Measurements from ENCODE around the gene CLRN1. TPM values are rescaled to one million over a fixed set of nuclear protein-coding genes. Genes with fewer than 3 reads are reported as not detected.

CLRN1 gene
- total RNA-seq, 1 experiment from 2014 or later = not detected

DNA sequence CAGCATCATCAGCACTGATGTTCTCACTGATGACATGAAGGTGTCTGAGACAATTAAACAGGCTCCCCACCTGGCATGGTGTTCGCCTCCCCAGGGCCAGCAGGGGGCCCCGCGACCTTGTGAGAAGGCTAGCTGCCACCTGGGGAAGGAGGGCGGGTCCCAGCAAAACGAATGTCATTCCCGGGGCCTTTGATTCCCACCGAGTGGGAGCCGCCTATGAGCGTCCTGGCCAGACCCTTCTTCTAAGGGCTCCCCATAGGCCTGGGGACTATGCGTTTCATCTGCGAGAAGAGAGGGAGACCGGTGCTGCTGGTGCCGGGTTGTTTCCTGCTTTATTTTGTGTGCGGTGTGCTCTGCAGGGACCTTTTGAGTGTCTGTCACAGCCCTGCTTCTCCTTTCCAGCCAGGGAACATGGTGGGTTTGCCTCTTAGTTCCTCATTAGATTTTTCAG, 46.8 kb downstream of the CLRN1 start:
- peak; percentile 14 for DNase-seq (ENCODE audit: extremely low read depth, low read depth)

DNA sequence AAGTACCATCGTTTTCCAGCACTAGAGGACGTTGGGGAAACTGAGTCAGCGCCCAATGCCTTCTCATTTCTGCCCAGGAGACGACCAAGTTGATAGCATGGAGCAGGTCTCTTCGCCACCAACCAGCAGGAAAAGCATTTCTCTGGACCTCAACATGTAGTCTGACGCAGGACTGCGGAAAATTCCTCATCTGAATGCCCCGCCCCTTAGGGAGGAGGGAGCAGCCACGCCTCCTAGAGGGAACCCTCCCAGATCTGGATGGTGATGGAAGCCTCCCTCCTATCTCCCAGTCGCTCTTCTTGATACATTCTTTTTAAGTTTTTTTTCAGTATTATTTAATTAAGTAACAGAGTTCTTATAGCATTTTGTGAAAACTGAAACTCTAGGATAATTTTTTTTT, 49.9 kb downstream of the CLRN1 start:
- DNase-seq (ENCODE audit: extremely low read depth, low read depth) = peak; percentile 5

DNA sequence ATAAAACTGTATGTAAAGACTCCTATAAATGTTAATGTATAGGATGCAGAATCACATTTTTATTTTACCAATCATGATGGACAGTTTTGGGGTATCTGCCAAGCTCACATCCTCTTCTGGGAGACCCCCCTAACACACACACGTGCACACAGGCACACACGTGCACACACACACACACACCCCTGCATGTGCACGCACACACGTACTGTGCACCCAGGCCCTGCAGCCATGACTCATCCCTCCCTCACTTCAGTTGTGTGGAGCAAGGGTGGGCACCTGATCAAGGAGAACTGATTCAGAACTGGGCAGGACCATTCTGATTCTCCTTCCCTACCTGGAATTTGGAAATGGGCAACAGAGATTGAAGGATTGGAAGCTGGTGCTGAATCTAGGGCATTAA, 51.3 kb downstream of the CLRN1 start:
- no peak for DNase-seq (ENCODE audit: extremely low read depth, low read depth)

DNA sequence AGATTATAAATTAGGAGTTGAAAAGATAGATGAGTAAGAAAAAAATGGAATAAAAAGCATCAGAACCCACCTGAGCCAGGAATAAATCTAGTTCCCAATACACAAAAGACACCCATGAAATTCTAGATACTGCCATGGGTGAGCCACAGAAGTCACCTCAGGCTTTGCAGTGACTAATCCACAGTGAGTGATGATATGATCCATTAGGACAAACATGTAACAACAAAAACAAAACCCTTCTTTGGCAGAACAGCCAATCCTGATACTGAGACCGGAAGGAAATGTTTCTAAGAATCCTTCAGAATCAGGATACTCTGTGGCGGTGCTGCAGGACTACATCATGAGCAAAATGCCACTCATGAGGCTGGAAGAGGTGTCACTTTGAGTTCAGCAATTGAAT, 52.3 kb downstream of the CLRN1 start:
- DNase-seq (ENCODE audit: extremely low read depth, low read depth) = no peak

DNA sequence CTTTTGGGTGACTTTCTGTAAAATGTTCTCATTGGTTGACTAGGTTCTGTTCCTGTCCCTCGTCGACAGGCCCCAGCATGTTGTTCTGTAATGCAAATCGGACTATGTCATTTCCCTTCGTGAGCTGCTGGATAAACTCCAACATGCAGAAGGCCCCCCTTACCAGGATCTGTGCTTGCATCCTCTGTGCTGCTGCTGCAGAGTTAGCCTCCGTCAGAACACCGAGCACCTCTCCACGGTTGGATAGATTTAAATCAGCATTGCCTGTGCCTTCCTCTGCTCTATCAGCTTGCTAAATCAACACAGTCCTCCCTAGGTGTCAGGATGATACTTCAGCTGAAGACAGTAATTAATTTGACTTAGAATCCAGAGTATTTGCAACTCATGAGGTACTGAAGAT, 54.6 kb downstream of the CLRN1 start:
- DNase-seq (ENCODE audit: extremely low read depth, low read depth) = no peak

DNA sequence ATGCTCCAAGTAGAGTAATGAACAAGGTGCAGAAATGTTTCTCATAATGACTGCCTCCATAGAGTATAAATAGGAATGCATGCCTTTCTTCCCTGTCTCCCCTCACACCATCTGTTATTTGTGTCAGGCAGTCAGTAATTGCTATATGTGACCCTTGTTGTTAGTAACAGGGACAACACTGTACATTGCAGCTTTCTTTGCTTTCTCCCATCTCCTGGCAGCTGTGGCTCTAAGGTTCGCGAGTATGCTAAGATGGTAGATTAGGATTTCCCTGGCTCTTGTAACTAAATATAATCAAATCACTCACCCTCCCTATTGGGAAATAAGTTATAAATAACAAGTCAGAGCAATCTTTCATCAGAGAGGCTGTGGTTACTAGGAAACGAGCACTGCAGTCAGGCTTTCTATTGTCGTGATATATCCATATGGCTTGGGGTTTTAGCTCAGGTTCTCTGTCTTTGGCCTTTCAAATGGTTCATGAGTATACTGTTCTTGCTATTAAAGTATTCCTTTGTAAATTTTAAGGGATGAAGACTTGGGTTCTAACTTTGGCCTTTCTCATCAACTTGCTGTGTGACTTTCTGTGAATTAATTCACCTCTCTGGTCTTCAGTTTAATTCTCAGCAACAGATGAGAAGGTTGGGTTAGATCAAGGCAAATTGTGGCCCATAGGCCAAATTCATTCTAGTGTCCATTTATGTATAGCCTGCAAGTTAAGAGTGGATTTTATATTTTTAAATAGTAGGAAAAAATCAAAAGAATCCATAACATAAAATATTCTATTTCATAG, 59.2 kb downstream of the CLRN1 start:
- DNase-seq (ENCODE audit: extremely low read depth, low read depth) = no peak

DNA sequence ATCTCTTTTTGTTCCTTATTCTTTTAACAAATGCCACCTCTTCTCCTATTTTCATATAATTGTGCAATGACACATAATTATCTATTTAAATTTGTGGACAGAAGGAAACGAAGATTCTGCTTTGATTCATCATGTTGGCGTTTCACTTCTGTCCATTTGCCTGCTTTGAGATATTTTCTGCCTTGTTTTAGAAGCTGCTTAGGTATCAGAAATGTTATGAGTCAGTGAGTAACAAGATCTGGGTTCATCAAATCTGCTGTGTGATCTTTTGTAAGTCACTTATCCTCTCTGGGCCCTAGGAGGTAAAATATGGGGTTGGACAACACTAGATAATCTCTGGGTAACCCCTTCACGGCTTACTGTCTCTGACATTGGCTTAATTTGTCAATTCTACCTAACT, 60.0 kb downstream of the CLRN1 start:
- no peak for DNase-seq (ENCODE audit: extremely low read depth, low read depth)

DNA sequence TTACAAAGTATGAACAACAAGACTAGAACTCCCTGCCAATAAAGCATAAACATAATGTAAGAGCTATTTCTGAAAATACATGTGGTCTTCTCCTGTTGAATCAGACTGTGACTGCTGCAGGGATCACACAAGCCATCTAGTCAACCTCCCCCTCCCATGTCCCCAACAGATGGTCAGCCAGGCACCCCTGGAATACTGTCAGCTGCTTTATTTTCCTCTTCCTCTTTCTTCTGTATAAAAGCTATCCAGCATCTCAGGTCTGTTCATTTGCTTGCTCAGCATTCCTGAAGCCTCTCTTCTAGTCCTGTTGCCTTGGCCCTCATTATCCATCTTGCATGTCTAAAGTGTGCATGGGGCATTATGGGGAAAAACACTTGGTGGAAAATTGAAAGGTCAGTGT, 60.8 kb downstream of the CLRN1 start:
- no peak for DNase-seq (ENCODE audit: extremely low read depth, low read depth)

DNA sequence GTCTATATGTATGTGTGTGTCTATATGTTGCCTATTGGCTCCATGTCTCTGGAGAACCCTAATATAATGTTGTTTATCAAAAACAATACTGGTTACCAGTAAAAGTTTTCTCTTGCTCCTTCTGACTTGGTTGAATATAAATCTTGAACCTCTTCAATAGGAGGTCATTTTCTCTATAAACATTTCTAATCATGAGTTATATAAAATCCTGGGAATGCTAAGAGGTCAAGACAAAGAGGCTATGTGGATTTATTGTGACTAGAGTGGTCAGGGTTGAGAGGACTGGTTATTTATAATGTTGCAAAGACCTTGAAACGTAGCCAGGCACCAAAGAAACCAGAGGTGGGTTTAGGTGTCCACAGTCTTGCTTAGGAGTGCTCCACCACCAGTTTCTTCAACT, 66.1 kb downstream of the CLRN1 start:
- DNase-seq (ENCODE audit: extremely low read depth, low read depth) = no peak

DNA sequence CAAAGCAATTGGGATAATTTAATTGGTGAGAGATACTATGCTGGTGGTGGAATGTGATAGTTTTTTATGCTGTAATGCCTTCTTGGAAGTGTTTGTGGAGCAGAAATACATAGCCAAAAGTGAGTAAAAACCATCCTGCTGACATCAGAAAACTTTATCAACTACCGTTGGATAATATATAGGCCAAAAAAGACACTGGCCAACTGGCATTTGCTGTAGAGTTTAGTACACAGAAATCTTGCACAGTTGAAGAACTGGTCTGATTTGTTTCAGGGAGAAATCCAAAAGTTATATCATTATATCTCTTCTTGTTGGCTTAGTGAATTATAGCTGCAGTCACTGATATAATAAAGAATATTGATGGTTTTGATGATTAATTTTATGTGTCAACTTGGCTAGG, 66.8 kb downstream of the CLRN1 start:
- no peak for DNase-seq (ENCODE audit: extremely low read depth, low read depth)

DNA sequence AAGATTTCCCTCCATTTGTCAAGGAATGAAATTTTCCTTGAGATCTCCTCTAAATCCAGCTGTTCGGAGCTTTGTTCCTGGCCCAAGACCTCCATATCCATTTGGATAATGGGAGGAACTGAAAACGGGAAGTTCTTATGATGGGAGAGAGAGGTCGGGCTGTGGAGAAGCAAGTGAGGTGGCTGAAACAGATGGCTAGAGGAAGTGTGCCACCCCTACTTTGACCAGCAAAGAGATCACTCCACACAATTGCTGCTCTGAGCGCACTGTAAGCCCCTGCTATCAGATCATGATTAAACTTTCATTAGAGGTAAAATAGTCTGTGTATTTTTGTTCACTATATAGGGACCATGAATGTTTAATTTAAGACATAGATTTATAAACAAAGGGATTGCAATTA, 67.2 kb downstream of the CLRN1 start, which contains the start of gene MINDY4B:
Gene MINDY4B, minus strand, starts transcription at position 101 of the 400 bp plus-strand sequence. Its CDS starts 0 bp downstream, at position 101.
- DNase-seq (ENCODE audit: extremely low read depth, low read depth) = no peak

DNA sequence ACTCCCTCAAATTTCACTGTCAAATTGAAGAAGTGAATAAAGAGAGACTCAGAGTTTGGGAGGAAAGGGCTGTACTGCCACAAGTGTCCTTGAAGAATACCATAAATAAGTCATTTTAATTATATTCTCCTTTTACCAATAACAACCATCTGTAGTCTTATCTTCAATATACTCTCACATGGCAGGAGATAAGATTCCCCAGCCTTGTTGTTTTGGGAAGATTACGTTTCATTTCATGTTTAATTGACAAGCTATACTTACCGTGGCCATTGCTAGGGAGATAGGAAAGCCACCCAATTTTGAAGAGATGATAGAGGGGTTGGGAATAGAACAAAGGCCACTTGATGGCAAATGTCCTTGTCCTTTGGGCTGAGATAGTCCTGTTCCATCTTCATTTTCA, 69.5 kb downstream of the CLRN1 start:
- no peak for DNase-seq (ENCODE audit: extremely low read depth, low read depth)

DNA sequence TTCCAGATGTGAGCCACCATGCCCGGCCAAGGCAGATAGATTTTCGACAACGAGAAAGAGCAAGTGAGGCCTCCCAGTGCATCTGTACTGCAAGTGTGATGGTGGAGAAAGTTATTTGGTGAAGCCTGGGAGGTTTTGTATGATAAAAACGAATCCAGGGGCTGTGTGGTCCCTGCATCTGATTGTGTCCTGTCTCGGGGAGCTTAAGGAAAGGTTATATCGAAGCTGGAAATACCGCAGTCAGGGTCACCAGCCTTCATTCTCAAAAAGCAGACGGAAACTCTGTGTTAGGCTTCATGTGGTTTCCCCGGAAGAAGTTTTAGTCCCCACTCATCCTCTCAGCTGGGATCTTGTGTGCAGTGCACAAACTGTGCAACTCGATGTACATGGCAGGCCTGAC, 70.7 kb downstream of the CLRN1 start:
- no peak for DNase-seq (ENCODE audit: extremely low read depth, low read depth)

DNA sequence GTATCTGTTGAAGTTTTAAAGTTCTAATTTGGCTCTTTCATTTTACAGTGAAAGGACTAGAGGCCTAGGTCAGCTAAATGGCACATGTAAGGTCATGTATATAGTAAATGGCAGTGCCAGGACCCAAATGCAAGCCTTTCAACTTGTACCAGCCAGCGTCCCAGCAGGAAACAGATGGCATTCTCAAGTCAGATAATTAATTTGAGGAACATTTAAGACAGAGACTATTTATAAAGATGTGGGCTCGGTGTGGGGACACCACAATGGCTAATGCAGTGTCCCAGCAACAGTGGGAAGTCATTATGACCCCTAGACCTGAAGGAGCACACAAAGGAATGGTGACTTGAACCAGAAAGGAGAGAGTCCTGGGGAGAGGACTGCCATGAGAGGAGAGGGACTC, 73.4 kb downstream of the CLRN1 start:
- no peak for DNase-seq (ENCODE audit: extremely low read depth, low read depth)

DNA sequence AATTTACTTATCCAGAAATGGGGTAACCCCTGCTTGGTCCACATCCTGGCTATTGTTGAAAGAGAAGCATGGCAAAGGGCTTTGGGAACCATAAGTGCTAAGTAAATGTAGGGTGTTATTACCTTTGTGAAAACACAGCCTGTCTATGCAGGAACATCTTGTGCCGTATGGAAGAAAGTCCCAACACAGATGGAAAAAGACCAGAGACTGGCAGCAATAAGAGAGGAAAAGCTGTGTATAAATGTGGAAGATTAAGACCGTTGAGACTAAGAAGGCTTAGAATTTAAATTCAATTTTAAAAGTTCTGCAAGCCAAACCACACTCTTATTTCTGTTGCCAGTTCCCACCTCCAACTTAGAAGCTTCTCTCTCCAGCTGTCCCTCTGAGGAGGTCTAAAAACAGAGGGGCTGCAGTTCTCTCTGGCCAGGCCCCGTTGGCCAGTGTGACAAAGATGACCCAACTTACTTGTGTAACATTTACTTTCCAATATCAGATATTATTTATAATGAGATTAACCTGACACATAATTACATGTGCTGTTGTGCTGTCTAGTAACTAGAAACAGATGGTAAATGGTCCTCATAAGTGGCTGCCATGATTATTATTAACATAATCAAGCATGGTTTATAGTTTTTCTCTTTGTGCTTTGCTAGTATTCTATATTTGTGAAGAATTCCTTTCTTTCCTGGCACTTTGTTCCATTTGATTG, 74.3 kb downstream of the CLRN1 start:
- DNase-seq (ENCODE audit: extremely low read depth, low read depth) = no peak

DNA sequence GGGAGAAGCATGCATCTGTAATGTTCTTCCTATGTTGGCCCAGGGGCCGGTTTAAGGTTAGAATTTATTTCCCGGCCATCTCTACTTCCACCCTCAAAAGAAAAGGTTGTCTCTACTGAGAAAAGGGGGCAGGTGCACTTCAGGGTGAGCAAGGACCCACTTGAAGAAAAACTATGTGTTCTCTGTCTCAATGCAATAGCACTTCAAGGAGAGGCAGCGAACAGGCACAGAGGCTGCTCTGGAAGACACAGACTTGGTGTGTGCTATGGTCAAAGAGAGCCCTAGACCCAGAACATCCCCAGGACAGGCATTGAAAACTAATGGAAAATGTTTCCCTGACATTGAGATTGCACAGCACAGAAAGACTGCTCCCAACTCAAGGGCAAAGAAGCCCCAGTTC, 74.9 kb downstream of the CLRN1 start:
- no peak for DNase-seq (ENCODE audit: extremely low read depth, low read depth)

DNA sequence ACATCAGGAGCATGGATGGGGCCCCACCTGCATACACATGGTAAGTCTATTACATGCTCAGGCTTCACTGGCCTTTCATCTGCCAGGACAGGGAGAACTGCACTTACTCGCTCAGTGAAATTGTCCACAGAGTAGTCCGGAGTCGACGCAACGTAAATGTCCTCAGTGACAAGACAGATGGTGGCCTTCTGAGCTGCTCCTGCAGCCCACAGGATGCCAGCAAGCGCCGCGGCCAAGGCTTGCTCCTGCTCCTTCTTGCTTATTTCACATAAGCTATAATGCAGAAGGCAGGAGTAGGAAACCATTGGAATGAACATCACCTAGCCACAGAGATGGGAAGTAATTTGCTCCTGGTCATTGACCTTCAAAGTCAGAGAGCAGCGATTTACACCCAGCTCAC, 81.7 kb downstream of the CLRN1 start:
- no peak for DNase-seq (ENCODE audit: extremely low read depth, low read depth)

DNA sequence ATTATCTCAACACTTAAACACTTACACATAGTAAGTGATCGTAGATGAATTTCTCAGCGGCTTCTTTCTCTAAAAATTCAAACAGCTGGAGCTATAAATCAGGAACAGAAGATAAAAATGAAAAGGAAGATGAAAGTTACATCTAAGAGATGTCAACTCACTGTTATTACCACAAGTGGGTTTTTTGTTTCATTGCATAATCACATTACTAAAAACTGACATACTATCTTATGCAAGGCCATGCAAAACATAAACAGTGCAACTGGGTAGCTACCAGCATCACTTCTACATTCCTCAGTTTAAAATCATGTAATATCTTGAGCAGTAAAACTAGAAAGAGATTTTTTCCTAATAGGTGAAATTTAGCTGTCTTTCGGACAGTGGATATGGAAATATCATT, 82.2 kb downstream of the CLRN1 start:
- DNase-seq (ENCODE audit: extremely low read depth, low read depth) = no peak

DNA sequence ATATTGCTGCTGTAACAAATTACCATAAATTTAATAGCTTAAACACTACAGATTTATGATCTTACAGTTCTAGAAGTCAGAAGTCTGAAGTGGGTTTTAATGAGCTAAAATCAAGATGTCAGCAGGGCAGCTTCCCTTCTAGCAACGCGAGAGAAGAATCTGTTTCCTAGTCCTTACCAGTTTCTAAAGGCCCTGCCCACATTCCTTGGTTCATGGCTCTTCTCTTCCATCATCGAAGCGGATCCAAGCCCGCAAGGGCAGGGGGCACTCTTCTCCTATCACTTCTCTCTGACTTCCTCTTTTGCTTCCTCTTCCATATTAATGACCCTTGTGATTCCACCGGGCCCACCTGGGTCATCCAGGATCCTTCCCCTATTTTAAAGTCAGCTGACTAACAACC, 83.4 kb downstream of the CLRN1 start:
- no peak for DNase-seq (ENCODE audit: extremely low read depth, low read depth)

DNA sequence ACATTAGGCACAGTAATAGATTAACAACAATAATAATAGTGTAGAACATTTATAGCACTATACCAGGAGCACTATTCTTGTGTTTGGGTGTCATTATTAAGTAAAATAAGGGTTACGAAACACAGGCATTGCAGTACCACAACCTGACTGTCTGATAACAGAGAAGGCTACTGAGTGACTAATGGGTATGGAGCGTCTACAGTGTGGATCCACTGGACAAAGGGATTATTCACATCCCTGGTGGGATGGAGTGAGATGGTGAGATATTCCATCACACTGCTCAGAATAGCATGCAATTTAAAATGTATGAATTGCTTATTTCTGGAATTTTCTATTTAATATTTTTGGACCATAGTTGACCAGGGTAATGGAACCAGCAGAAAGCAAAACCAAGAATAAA, 85.5 kb downstream of the CLRN1 start:
- no peak for DNase-seq (ENCODE audit: extremely low read depth, low read depth)

DNA sequence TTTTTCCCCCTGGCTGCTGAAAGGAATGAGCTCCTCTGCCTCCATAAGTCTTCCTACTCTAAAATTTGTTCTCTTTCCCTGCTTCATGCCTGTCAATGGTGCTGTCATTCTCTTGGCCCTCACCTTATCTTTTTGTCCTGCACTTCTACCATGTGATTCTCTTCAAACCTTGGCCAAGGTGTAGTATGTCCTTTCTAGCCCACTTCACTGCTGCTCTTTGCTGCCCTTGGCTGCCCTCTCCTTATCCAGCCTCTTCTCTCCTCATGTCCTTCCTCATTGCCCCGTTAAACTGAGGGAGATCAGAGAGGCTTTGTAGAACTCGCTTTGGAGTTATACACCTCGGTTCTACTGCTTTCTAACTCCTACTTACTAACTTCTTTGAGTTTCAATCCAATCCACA, 87.0 kb downstream of the CLRN1 start:
- DNase-seq (ENCODE audit: extremely low read depth, low read depth) = no peak

DNA sequence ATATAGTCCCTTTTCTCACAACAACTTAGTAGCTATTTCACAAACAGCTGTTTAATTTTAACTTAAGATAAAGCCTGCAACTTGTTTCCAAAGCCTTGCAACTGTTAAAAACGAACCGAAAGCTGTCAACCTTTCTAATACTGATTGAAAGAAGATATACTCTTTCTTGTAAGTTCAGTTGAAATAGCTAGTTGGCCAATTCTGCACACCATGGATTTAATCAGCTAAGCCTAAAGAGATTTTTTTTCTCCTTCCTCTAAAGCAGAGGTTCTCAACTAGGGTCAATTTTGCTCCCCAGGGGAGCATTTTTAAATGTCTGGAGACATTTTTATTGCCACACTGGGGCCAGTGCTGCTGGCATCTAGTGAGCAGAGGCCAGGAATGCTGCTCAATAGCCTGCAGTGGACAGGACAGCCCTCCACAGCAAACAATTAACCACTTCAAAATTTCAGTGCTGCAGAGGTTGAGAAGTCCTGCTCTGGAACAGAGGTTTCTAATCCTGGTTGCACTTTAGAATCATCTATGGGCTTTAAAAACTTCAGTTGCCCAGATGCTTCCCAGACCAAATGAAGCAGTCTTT, 93.4 kb downstream of the CLRN1 start:
- DNase-seq (ENCODE audit: extremely low read depth, low read depth) = no peak

All from NCI-H460 (cell line).